ENCODE measurements around the gene HLA-B.
A peak's percentile ranks its signal among the peaks of the same experiment; 100 is the strongest.

HLA-B gene

DNA sequence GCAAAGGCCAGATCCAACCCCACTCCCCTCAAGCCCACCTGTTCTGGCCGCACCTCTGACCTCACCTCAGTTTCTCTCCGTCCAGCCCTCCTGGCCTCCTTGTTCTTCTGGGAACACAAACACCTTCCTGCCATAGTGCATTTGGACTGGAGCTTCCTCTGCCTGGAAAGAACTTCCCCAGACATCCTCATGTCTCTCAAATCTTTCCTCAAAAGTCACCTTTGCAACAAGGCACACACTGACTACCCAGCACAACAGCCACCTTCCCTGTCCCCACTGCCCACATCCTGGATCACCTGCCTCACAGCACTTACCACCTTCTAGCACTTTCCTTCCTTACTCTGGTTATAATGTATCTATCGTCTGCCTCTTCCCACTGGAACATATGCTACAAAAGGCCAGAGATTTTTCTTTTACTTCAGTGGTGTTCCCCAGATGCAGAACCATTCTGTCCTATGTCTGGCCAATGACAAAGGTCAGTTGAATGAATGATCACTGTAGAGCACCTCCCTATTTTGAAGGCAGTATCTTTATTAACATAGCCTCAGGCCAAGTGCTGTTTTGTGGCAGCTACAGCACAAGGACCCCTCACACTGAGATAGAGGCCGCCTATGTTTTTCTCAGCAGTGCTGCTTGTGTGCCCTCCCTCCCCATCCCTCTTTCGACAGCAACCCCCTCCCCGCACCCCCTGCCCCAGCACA lies 4.1 kb downstream of the HLA-B start:
- no peak for DNase-seq (ENCODE audit: low read depth in 2 of 2)

DNA sequence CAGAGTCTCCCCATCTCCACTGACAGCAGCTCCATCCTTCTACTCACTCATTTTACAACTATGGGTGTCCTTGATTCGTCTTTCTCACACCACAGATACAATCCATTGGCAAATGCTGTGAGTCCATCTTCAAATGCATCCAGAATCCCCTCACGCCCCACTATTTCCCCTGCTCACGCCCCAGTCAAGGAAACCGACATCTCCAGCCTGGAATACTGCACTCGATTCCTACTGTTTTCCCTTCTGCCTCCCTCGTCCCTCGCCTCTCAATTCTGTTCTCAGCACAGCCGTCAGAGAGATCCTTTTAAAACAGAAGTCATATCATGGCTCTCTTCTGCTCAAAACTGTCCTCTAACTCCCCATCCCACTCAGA lies 4.7 kb downstream of the HLA-B start:
- no peak for DNase-seq (ENCODE audit: low read depth in 2 of 2)

DNA sequence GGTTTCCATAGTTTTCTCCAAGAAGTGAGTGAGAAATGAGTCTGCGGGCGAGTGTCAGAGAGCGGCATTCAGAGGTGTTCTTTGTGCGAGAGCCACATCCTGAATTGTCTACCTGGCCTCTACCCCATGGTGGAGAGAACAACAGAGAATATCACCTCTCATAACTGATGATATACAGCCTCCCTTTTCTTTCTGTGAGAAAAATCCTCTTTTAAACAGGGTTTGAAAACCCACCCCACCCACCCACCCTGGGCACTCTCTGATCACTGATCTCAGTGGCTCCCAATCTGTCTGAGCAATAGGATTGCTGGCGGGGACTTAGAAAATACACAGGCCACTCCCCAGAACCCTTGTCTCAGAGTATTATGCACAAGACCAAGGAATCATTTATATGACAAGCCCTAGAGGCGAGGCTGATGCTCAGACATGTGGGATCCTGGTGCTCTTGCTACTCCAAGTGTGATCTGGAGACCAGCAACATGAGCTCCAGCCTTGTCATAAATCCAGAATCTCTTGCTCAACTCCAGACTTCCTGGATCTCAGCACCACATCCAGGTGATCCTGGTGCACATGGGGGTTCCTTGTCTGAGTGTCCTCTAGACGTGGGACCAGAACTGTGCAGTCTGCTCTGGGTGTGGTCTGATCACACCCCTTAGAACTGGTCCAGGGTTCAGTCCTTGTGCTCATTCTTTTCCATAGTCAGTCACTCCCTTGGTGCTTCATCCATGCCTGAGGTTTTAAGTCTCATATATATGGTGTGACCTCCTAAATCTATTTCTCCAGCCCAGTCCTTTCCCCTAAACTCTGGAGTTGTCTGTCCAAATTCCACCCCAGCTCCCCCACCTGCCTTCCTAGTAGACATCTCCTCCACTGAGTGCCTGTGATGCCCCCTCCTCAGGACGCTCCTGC lies 5.3 kb downstream of the HLA-B start:
- DNase-seq (ENCODE audit: low read depth in 2 of 2): no peak

DNA sequence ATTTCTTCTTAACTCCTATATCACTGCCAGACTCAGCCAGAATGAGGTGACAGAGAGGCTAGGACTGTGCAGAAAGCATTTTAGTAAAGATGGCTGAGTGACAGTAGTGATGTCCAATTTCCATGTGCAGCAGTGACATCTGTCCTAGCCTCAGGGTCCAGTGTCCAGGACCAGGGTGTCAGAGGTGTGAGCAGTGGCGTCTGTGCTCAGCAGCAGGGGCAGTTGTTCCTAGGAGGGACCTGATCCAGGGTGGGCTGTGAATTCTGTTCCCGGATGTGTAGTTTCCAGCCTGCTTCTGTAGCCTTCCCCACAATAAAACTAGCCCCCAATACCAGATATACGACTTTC lies 6.0 kb downstream of the HLA-B start:
- no peak for DNase-seq (ENCODE audit: low read depth in 2 of 2)

DNA sequence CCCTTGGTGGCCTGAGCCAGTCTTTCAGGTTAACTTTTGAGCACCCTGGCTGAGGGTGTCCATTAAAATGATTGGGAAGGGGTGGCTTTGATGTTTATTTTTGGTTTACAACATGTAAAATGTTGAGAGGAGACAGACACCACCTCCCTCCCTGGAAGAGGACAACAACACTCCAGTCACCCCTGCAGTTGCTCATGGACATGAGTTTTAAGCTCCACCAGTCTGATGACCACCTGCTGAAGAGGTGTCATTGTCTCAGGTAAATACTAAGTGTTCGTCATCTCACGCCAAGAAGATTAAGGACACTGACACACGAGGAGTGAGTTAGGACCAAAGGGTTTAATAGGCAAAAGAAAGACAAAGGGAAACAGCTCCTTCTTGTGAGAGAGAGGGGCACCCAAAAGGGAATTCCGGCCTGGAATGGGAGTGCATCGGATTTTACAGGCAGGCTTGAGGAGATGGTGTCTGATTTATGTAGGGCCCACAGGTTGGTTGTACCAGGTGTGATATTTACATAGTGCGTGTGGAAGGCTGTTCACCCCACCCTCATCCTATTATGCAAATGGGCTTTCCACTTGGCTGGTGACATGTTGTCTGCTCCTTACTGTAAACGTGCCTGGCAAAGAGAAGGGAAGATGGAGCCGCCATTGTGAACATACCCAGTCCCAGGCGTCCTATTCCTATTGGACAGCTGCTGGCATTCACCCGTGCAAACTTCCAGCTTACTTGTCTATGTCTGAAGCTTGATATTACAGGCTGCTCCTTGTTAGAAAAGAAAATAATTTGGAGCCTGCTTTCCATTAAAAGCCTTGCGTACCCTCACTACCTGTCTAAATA lies 6.6 kb downstream of the HLA-B start:
- DNase-seq (ENCODE audit: low read depth in 2 of 2): no peak

DNA sequence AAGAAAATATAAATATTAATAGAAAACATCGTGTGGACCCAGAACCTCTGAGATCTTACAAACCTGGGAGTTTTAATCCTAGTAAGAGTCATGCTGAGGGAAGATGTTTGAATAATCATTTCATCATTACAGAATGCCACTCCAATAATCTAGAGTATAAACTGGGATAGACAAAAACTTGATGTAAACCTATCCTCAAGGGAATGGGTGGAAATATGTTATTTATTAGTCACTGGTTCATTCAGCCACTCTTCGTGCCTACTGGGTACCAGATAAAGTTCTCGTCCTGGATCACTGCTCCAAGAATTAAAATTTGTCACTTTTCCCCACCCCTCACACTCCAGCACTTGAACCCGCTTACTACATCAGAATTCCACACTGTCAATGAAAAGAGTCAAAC lies 7.7 kb downstream of the HLA-B start:
- DNase-seq (ENCODE audit: low read depth in 2 of 2): no peak

DNA sequence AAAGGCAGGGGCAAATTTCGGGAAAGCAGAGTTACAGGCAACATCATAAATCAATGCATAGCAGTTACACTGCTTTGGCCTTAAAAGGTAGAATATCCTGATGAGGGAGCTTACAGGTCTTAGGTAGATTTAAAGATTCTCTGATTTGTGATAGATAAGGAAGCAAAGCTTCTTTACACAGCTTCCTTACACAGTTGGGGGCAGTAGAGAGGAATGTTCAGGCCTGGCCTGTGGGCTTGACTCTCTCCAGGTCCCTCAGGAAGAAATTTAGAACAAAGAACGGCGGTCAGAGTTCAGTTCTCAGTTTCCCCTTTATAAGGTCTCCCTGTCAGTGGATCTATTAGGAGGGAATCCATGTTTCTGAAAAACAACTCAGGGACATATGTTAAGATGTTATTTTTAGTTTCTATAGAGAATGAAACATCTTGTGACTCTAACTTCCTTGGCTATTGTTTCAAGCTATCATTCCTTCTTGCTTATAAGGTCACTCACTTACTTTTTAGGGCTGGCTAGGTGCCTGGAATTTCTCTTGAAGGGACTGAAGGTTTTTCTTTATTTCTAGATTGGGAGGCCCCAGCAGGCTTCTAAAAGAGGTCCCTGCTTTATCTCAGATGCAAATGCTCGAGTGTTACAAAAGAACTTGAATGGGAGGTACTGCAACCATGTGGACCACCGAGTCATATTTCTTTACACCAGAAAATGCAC lies 11.8 kb downstream of the HLA-B start:
- DNase-seq (ENCODE audit: low read depth in 2 of 2): no peak

DNA sequence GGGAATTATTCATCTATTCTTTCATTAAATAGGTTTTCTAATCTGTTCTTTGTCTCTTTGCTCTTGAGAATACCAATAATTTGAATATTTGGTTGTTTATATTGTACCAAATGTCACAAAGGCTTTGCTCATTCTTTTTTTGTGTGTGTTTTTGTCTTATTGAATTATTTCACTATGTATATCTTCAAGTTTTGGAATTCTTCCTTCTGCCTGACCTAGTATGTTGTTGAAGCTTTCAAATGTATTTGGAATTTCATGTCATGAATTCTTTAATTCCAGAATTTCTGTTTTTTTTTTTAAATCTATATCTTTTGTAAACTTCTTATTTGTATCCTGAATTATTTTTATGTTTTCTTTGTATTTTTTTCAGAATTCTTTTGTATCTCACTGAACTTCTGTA lies 16.8 kb downstream of the HLA-B start:
- DNase-seq (ENCODE audit: low read depth in 2 of 2): no peak

DNA sequence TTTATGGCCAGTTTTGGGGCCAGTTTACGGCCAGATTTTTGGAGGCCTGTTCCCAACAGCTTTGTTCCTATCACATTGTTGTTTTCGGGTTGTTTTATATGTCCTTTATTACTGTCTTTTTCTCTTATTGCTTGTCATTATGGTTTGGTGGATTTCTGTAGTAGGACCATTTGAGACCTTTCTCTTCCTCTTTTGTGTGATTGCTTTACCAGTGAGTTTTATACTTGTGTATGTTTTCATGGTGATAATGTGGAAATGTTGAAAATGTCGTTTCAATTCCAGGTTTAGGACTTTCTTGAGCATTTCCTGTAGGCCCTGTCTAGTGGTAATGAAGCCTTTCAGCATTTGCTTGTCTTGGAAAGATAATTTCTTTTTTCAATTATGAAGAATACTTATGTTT lies 17.8 kb downstream of the HLA-B start:
- DNase-seq (ENCODE audit: low read depth in 2 of 2): no peak

DNA sequence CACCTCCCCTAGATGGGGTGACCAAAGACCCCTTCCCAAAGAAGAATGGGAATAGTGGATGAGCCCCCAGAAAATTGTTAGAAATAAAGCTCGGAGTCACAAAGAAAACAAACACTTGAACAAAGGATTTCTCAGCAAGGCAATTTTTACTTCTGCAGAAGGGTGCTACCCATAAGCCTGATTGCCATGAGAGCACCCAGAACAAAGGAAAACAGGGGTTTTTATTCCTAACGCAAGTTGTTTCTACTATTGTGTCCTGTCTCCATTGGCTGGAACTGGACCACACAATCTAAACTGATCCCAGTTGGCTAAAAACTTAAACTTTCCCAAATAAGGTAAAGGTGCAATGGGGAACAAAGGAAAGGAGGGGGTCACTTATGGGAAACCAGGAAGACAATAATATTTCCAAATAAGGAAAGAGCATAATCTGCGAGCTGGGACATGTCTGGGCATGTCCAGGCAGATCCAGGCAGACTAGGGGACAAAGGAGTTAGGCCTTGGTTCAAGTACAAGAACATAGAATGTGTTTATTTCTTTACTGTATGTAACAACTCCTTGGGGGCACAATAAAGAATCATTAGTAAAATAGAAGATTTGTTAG lies 20.0 kb downstream of the HLA-B start:
- DNase-seq (ENCODE audit: low read depth in 2 of 2): no peak

DNA sequence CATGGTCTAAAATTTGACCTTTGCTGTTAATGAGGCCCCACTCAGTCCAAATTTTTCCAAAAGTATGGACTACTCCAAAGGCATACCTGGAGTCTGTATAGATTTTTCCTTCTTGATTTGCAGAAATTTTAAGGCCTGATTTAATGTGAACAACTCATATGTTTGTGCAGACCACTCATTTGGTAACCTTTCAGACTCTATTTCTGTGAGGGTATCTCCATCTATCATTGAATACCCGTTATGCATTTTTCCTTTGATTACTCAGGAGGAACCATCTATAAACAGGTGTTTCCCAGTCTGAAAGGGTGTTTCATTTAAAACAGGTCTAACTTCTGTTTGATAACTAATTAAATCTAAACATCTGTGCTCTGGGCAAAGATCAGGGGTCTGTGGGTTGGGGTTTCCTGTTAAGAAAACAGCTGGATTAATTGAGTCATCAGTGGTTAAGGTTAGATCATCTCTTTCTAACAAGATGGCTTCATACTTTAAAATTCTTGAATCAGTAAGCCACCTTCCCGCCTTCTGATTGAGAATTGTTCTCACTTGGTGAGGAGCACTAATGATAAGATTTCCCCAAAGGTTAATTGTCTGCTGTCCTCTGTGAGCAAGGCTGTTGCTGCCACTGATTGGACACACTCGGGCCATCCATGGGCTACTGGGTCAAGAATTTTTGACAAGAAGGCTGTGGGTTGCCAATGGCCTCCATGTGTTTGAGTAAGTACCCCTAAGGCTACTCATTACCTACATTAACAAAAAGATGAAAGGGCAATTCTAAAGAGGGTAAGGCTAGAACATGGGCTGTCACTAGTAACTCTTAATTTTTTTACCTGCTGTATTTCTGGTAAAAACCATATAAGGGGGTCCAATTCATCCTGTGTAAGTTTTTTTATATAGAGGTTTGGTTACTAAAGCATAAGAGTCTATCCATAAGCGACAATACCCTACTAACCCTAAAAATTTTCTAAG lies 24.1 kb downstream of the HLA-B start:
- DNase-seq (ENCODE audit: low read depth in 2 of 2): no peak

DNA sequence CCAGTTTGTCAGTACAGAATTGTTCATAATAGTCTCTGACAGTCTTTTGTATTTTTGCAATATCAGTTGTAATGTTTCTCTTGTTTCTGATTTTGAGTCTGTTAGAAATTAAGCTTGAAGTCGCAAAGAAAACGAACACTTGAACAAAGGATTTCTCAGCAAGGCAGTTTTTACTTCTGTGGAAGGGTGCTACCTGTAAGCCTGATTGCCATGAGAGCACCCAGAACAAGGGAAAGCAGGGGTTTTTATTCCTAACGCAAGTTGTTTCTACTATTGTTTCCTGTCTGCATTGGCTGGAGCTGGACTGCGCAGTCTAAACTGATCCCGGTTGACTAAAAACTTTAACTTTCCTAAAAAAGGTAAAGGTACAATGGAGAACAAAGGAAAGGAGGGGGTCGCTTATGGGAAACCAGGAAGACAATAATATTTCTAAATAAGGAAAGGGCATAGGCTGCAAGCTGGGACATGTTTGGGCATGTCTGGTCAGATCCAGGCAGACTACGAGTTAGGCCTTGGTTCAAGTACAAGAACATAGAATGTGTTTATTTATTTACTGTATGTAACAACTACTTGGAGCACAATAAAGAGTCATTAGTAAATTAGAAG lies 28.5 kb downstream of the HLA-B start:
- DNase-seq (ENCODE audit: low read depth in 2 of 2): no peak

DNA sequence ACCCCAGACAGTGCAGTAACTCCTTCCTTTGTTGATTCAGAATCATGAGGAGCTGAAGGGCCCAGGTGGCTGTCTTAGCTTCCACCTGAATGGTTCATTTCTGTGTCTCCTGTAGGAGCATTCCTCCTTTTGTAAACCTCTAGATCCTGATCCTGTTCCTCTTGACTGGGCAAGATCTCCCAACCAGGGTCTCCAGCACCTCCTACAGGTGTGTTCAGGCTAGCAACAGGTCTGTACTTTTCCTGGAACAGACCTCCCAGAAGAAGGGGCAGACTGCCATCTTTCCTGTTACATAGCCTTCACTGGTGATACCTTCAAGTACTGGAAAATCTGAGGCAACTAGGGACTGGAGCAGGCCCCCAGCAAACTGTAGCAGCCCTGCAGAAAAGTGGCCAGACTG lies 35.2 kb downstream of the HLA-B start:
- DNase-seq (ENCODE audit: low read depth in 2 of 2): no peak

DNA sequence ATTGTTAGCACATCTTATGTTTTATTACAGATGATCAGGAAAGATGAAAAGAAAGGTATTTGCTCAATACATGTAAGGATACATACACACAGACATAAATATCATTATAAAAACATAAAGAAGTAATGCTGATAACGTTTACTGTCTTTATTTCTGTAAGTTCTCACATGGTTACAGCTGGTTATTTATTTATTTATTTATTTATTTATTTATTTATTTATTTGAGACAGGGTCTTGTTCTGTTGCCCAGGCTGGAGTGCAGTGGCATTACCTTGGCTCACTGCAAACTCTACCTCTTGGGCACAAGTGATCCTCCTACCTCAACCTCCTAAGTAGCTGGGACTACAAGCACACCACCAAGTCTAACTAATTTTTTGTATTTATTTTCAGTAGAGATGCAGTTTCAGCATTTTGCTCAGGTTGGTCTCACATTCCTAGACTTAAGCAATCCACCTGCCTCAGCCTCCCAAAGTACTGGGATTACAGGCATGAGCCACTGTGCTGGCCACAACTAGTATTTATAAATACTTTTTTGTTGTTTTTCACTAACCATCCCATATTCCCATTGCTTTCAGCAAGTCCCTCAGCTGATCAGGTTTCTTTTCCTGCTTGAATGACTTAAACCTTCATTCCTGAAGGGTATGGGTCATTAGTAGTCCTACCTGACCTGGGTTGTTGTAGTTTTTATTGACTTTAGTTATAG lies 35.8 kb downstream of the HLA-B start:
- no peak for DNase-seq (ENCODE audit: low read depth in 2 of 2)

DNA sequence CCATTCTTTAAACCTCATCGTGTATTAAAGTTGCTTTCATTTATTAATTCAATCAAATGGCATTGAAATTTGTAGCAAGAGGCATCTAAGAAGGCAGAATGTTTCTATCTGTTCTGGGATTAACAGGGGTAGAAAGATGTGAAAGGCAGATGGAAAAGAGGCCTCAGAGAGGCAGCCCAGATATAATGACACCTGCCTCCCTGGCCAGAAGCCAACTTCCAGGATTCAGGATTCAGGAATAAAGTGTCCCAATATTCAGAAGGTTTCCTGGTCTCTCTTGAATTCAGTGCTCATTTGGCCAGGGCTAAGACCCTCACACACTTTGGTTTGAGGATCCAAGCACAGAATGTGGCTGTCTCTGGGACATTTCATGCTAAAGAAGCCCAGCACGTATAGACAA lies 39.9 kb downstream of the HLA-B start:
- DNase-seq (ENCODE audit: low read depth in 2 of 2): no peak

DNA sequence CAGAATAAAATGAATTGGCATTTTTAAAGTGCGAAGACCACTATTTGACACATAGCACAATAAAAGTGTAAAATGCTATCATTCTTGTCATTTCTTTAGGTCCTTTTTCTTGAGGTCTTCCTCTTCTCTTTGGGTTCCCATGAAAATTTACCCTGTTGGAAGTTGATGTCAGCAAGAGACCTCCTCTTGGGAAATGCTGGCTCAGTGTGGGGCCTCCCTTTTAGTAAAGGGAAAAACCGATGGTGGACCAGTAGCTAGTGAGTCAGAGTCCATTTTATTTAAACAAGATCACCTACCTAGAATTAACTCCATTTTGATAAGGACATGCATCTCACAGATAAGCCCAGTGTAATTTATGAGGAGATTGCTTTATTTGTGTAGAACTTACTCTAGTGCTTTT lies 47.3 kb downstream of the HLA-B start:
- DNase-seq (ENCODE audit: low read depth in 2 of 2): no peak

DNA sequence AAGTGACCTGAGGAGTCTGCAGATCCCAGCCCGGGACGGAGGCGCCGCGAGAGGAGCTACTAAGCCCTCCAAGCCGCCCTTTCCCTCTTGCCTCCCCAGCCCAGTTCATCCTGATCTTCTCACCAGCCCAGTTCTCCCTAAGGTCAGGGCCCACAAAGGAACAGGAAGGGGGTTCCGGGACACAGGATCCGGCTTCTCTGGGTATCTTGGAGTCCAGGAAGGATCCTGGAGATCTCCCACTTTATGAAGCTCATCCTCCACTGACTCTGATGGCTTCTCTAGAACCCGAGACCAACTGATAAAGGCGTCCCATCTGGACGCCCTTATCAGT lies 48.2 kb downstream of the HLA-B start:
- no peak for DNase-seq (ENCODE audit: low read depth in 2 of 2)

DNA sequence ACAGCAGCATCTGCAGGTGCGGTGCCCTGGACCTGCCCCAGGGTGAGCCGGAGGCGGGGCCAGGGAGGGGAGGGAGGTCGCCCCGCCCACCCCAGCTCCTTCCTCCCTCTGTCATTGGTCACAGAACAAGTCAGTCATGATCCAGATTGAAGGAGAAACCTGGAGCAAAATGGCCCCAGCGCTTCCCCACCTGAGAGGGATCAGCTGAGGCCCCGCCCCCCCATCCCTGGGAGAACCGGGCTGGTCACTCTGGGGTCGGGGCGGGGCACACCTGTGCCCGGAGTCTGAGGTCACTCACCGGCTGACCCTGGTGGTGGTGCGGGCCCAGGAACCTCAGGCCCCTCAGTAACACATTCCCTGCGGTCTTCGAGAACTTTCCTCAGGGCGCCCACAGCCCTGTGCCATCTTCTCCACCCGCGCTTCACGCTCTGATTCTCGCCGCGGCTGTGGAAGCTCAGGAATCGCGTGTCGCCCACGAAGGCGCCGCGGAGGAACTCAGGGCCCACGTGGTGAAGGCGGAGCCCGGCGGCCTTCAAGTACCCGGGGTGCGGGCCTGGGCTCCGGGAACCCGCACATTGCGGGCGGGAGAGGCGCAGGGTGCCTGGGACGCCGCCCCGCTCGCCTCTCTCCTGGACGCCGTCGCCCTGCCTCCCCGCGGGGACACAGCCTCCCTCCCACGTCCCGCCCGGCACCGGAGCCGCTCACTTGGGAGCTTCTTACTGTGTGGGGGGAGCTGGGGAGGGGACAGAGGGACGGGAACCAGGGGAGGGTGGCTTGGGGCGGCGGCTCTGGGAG lies 48.7 kb downstream of the HLA-B start:
- peak; percentile 43 to 51 for DNase-seq (ENCODE audit: low read depth in 2 of 2)

DNA sequence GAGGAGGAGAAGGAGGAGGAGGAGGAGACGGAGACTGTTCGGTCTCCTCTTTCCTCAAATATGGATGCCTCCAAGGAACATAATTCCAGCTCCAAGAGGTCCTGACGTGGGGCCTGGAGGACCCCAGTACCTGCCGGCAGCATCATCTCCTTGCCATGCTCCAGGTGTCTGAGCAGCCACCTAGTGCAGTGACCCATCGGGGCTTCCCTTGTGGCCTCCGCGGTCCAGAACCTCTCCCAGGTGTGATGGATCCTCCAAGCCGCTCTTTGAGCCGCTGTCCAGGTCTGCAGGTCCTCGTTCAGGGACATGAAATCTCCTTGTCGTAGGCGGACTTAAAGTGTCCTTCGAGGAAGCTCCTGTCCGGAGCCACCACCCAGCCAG lies 49.3 kb downstream of the HLA-B start:
- no peak for DNase-seq (ENCODE audit: low read depth in 2 of 2)
